ENCODE results near the gene SPON1. TPM values are rescaled to one million over a fixed set of nuclear protein-coding genes. Genes with fewer than 3 reads are reported as not detected.

SPON1 gene
- total and polyA plus RNA-seq, 2 of the 8 experiments (the other 6 are each of a cell fraction or from before 2014, with no cell fraction given) = 1.5 to 5.4 TPM

- TF ChIP-seq SIRT6 (IDR thresholded peaks at IDR 0.05; ENCODE audit: low read length) (no peak), ATF3 (IDR thresholded peaks at IDR 0.05; ENCODE audit: insufficient read depth, low read depth, low read length) (no peak), ASH2L (IDR thresholded peaks at IDR 0.05; ENCODE audit: low read length) (no peak), TEAD4 (IDR thresholded peaks at IDR 0.05; ENCODE audit: low read depth, low read length) (no peak)
- Histone ChIP-seq H3K4me3 (ENCODE audit: extremely low read depth in 1 of 4, insufficient read depth in 2 of 4, low read depth in 3 of 4, low read length in 4 of 4) (no peak overlapping the region), H3K9ac (replicated peaks in 1 of 4; ENCODE audit: extremely low read depth in 1 of 4, low read depth in 3 of 4, low read length in 3 of 4) (no peak overlapping the region), H3K79me2 (ENCODE audit: control insufficient read depth in 1 of 2, insufficient read depth in 2 of 2, low read length in 2 of 2) (no peaks in the 10 kb centered on the region), H3K79me1 (ENCODE audit: low read depth, low read length) (no peaks in the 10 kb centered on the region), H3K36me3 (ENCODE audit: control insufficient read depth in 2 of 4, insufficient read depth in 4 of 4, low read length in 3 of 4) (no peaks in the 10 kb centered on the region), H3K23me2 (ENCODE audit: low read depth, low read length) (no peaks in the 10 kb centered on the region), H3K9me3 (ENCODE audit: insufficient read depth in 2 of 2, low read depth in 1 of 2, low read length in 1 of 2) (no peaks in the 10 kb centered on the region), H2AFZ (ENCODE audit: low read length) (no peak overlapping the region), H3K4ac (replicated peaks; ENCODE audit: insufficient read length, low read depth, low read length) (no peak overlapping the region), H4K91ac (replicated peaks; ENCODE audit: insufficient read length, low read length) (no peak overlapping the region), H2BK20ac (ENCODE audit: low read length) (no peak overlapping the region), H3K18ac (ENCODE audit: extremely low read depth, low read length) (no peak overlapping the region), H3K4me1 (replicated peaks in 1 of 4; ENCODE audit: control insufficient read depth in 3 of 4, insufficient read depth in 4 of 4, low read length in 3 of 4) (no peaks in the 10 kb centered on the region), H4K5ac (ENCODE audit: insufficient read length, low read depth, low read length) (no peak overlapping the region), H3K14ac (ENCODE audit: insufficient read length) (no peak overlapping the region), H3K56ac (replicated peaks; ENCODE audit: insufficient read length, low read depth, low read length) (no peak overlapping the region), H4K8ac (ENCODE audit: extremely low read depth, insufficient read depth, low read length) (no peak overlapping the region), H3K23ac (ENCODE audit: insufficient read length) (no peak overlapping the region), H4K20me1 (replicated peaks in 1 of 2; ENCODE audit: control insufficient read depth in 1 of 2, insufficient read depth in 2 of 2, low read length in 2 of 2) (no peaks in the 10 kb centered on the region), H3K27ac (ENCODE audit: low read depth, low read length) (no peak overlapping the region), H2BK15ac (ENCODE audit: low read length) (no peak overlapping the region), H2BK120ac (replicated peaks; ENCODE audit: low read depth, low read length) (no peak overlapping the region), H2BK12ac (ENCODE audit: low read depth, low read length) (no peak overlapping the region), H3K27me3 (replicated peaks in 1 of 4; ENCODE audit: control insufficient read depth in 3 of 4, extremely low read depth in 1 of 4, insufficient read depth in 3 of 4, low read length in 3 of 4) (no peaks in the 10 kb centered on the region), H2AK5ac (ENCODE audit: low read depth, low read length) (no peak overlapping the region), H3K4me2 (ENCODE audit: insufficient read depth in 1 of 2, low read depth in 2 of 2, low read length in 2 of 2) (no peak overlapping the region), H2BK5ac (ENCODE audit: low read depth, low read length) (no peak overlapping the region)
- DNase-seq (ENCODE audit: low read depth in 1 of 2, low spot score in 2 of 2) (no peak), FAIRE-seq (no peak)
- 93% methylated on average over 4 of the region's 4 CpGs; no CpG with 5 or more reads in 1 of the 2 experiments for WGBS, 2 experiments (ENCODE audit: extremely low coverage in 1 of 2, insufficient coverage in 1 of 2, insufficient read length in 1 of 2, insufficient replicate concordance in 2 of 2, low coverage in 1 of 2, low lambda C conversion rate in 2 of 2, missing lambda C conversion rate in 1 of 2)
- POLR2A ChIA-PET (ENCODE audit: partially characterized antibody) = no interaction called here
- CTCF ChIA-PET (ENCODE audit: partially characterized antibody) = interaction anchor here (1.2 to 1.9 kb wide), 2 partner anchors 14 to 17 kb away, joined by 4 to 5 read pairs; no protein-coding TSS in a partner anchor
Measured at GRCh38 chr11:13984616-13985450, 22.3 kb downstream of the SPON1 start.
